Activated CD8-positive, alpha-beta memory T cell treated with anti-CD3 and anti-CD28 coated beads for 48 hours (primary cell): ENCODE measurements around the gene C12orf42.

Experiments
- DNase-seq, 3 experiments: peaks; one replicate each; pipeline ENCODE4 v3.0.0-alpha.2; 2020; ENCODE audit warnings: low read depth in 2 of 3, low spot score in 2 of 3

Gene C12orf42

DNA sequence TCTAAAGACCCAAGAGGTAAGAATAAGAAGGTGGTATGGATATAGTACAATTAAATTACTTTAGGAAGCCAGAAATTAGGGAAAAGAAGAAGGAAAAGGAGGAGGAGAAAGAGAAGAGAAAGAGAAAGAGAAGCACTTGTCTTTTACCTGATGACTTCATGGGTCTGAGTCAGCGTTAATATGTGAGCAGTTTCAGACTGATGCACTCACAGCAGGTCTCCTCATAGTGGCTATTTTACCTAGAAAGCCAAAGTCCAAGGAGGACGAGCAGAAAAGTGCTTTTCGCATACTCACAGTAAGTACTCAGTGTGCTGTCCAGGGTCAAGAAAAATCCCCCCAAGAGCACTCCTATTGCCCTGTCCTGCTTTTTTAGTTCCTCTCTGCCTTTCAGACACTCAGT lies 222.1 kb downstream of the C12orf42 start:
- no peak for DNase-seq

GRCh38 chr12:103272949-103273348 lies 222.8 kb downstream of the C12orf42 start:
- DNase-seq, result no peak

- no peak for DNase-seq
Observed at GRCh38 chr12:103269946-103270345, 225.8 kb downstream of the C12orf42 start.

DNA sequence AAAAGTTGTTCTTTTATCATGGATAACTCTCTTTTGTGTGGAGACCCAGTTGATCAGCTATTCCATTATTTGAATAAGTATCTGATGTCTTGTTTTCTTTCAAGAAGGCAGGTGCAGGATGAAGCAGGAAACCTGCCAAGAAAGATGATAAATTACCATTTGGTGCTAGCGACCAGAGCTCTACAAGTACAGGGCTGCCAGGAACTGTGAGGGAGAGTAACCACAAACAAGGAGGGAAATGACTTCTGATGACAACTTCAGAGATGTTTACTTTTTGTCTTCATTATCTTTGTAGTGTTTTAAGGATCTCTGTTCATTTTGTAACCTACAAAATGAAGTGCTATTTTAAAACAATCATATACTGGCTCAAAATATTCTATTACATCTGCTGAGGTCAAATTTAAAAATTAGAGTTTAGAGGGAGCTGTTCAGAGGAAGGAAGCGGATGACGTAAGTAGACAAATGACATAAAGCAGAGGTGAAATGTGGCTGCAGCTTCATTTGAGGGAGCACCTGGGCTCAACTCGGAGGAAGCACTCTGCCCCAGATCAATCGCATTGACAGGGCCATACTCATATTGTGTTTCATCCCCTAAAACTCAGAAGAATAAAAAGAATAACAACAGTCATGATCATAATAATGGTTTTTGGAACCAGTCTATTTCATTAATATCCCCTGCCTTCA lies 226.8 kb downstream of the C12orf42 start:
- no peak for DNase-seq

- no peak for DNase-seq
Observed at GRCh38 chr12:103257763-103258162, 238.0 kb downstream of the C12orf42 start.
